Measurements from ENCODE around the gene EDN1. TPM values are rescaled to one million over a fixed set of nuclear protein-coding genes. Genes with fewer than 3 reads are reported as not detected.
A peak's percentile ranks its signal among the peaks of the same experiment; 100 is the strongest.

Gene EDN1
- total and polyA plus RNA-seq, 10 of the 15 experiments (the other 5 are each of a cell fraction or from before 2014, with no cell fraction given): 2.0 to 6.6 (median 3.1) TPM

DNA sequence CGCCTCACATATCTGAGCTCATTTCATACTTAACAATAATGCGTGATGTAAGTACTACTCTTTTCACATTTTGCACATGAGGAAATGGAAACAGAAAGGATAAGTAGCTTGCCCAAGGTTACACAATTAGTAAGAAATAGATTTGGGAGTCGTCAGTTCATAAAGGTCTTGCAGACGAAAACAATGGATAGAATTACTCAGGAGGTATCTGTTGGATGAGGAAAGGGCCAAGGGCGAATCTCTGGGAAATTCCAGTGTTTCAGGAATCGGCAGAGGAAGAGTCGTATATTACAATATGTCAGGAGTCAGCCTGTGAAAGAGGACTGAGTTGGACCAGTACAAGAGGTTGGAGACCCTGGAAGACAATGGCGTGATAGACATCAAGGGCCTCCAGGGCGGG is 12.8 kb upstream of the EDN1 start (continued):
- TF ChIP-seq MYC (IDR thresholded peaks at IDR 0.05; ENCODE audit: insufficient read depth, insufficient read length, insufficient replicate concordance, low read length, severe bottlenecking): no peak

DNA sequence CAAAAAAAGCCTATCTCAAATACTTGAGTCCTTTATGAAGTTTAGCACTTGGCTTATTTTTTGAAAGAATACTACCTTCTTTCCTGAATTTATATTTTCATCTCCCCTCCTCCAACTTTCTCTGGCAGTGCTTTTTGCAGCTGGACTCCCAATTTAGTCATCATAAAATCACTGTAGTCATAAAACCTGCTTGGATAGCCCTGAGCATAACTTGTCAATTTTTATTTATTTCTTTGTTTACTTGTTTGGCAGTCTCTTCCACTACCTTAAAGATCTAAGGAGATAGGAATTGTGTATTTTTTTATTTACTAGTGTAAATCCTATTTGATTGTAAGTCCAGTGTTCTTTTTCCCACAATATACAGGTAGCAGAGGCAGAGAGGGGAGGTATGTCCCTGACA is 11.2 kb upstream of the EDN1 start:
- ATAC-seq (no peak), FAIRE-seq (no peak), DNase-seq (ENCODE audit: low read depth, low spot score) (no peak)
- TF ChIP-seq NFYA (IDR thresholded peaks at IDR 0.05; ENCODE audit: borderline replicate concordance, low read depth, low read length): no peak
- no peak for TF ChIP-seq GATAD2B (conservative IDR thresholded peaks at IDR 0.05; ENCODE audit: low read depth)
- no peak for TF ChIP-seq HDAC2 (IDR thresholded peaks at IDR 0.05)
- no peak for TF ChIP-seq RBBP5 (conservative IDR thresholded peaks at IDR 0.05)
- TF ChIP-seq STAT1 (conservative IDR thresholded peaks at IDR 0.05): no peak
- no peak for TF ChIP-seq HDGF (IDR thresholded peaks at IDR 0.05)
- H2AFZ ChIP-seq (ENCODE audit: control insufficient read depth, low read depth, low read length): peak overlapping the region; percentile 77
- in situ Hi-C loops (cut with MboI) (no loop called here), intact Hi-C loops (cut with micrococcal nuclease; ENCODE audit: unreplicated experiment) (no loop called here)
- no peak overlapping the region for H3K4me3 ChIP-seq
- no peaks in the 10 kb centered on the region for H3K79me2 ChIP-seq (ENCODE audit: control insufficient read depth, insufficient read depth, low read length)
- no peak overlapping the region for H3K9ac ChIP-seq (ENCODE audit: control insufficient read depth, insufficient read depth, low read length)
- no peaks in the 10 kb centered on the region for H4K20me1 ChIP-seq (ENCODE audit: control insufficient read depth, insufficient read depth)
- ChIA-PET RAD21 (ENCODE audit: unreplicated experiment) (interaction anchor here (1.1 to 2.3 kb wide), 4 partner anchors 11 to 557 kb away, joined by 3 to 9 read pairs (median 6); partner anchors contain the start of gene EDN1), SMC1A (ENCODE audit: uncharacterized antibody, unreplicated experiment) (interaction anchor here (1.0 to 1.6 kb wide), 4 partner anchors 11 to 623 kb away, joined by 4 to 7 read pairs (median 5); partner anchors contain the start of gene EDN1), CTCF (interaction anchor here (1.3 to 2.8 kb wide), 4 partner anchors 11 to 623 kb away, joined by 5 to 22 read pairs (median 11); partner anchors contain the start of gene EDN1), POLR2A (interaction anchor here (1.0 kb wide), 1 partner anchor 94 kb away, joined by 3 read pairs; no protein-coding TSS in a partner anchor)
- no TSS peak for BruUV-seq (replicated peaks)
- H3K4me2 ChIP-seq (ENCODE audit: control insufficient read depth, insufficient read depth): no peak overlapping the region
- peaks cover 4% of the 10 kb centered on the region; the same call in 1 of the 2 replicates for H3K4me1 ChIP-seq (ENCODE audit: control insufficient read depth, insufficient read depth, low read length)
- H3K9me3 ChIP-seq (replicated peaks; ENCODE audit: control insufficient read depth, insufficient read depth, low read length): no peaks in the 10 kb centered on the region
- no peak overlapping the region for H3K27ac ChIP-seq (ENCODE audit: control insufficient read depth, insufficient read depth)
- no peaks in the 10 kb centered on the region for H3K36me3 ChIP-seq (ENCODE audit: control insufficient read depth in 2 of 2, insufficient read depth in 2 of 2, low read length in 1 of 2)
- no peaks in the 10 kb centered on the region for H3K27me3 ChIP-seq (replicated peaks in 1 of 2; ENCODE audit: control insufficient read depth in 2 of 2, insufficient read depth in 2 of 2, low read length in 1 of 2)
